GM18508 (cell line): ENCODE data around the gene LRRTM4.

ENCODE experiments used
- ATAC-seq: cut with Tn5 transposase; IDR thresholded peaks from one replicate; pipeline ENCODE4 v1.9.1; 2021; ENCODE audit warnings: moderate number of reproducible peaks; ENCODE audit not compliant: insufficient read depth, unreplicated experiment

Gene LRRTM4

GRCh38 chr2:76932550-76932949, 589.6 kb downstream of the LRRTM4 start:
- ATAC-seq: no peak

- ATAC-seq: no peak
These were observed 592.0 kb downstream of the LRRTM4 start for GRCh38 chr2:76930056-76930744.

- ATAC-seq: no peak
These were observed 594.1 kb downstream of the LRRTM4 start for GRCh38 chr2:76928026-76928425.

GRCh38 chr2:76921006-76921405, 601.2 kb downstream of the LRRTM4 start:
- no peak for ATAC-seq

- ATAC-seq: no peak
These were observed 626.7 kb downstream of the LRRTM4 start for GRCh38 chr2:76895469-76895868.

GRCh38 chr2:76870581-76870980, 651.6 kb downstream of the LRRTM4 start:
- ATAC-seq: no peak

GRCh38 chr2:76870011-76870410, 652.2 kb downstream of the LRRTM4 start:
- ATAC-seq: no peak

- ATAC-seq: no peak
These were observed 654.3 kb downstream of the LRRTM4 start for GRCh38 chr2:76867854-76868253.

GRCh38 chr2:76866464-76866863, 655.7 kb downstream of the LRRTM4 start:
- no peak for ATAC-seq

- ATAC-seq: no peak
These were observed 659.3 kb downstream of the LRRTM4 start for GRCh38 chr2:76862901-76863300.

- ATAC-seq: no peak
These were observed 660.5 kb downstream of the LRRTM4 start for GRCh38 chr2:76861708-76862107.

GRCh38 chr2:76851000-76851399, 671.2 kb downstream of the LRRTM4 start:
- ATAC-seq: no peak

GRCh38 chr2:76849086-76849485, 673.1 kb downstream of the LRRTM4 start:
- ATAC-seq: no peak

GRCh38 chr2:76839826-76840225, 682.4 kb downstream of the LRRTM4 start:
- ATAC-seq: no peak

- ATAC-seq: no peak
These were observed 692.6 kb downstream of the LRRTM4 start for GRCh38 chr2:76829374-76830234.

- no peak for ATAC-seq
These were observed 695.5 kb downstream of the LRRTM4 start for GRCh38 chr2:76826691-76827090.

GRCh38 chr2:76825140-76825970, 696.8 kb downstream of the LRRTM4 start:
- ATAC-seq: no peak

GRCh38 chr2:76821731-76822130, 700.4 kb downstream of the LRRTM4 start:
- no peak for ATAC-seq

GRCh38 chr2:76813084-76813483, 709.1 kb downstream of the LRRTM4 start:
- no peak for ATAC-seq

GRCh38 chr2:76812156-76812555, 710.0 kb downstream of the LRRTM4 start:
- ATAC-seq: no peak

- ATAC-seq: no peak
These were observed 713.0 kb downstream of the LRRTM4 start for GRCh38 chr2:76809136-76809535.
